Stimulated activated CD4-positive, alpha-beta T cell treated with anti-CD3 and anti-CD28 coated beads, Interleukin-15, amount 100 ng/mL, for 1 hour (primary cell): Measurements from ENCODE around the gene TDRKH.
A peak's percentile ranks its signal among the peaks of the same experiment; 100 is the strongest.

Source experiments
- DNase-seq, 2 donors: peaks; one replicate each; pipeline ENCODE4 v3.0.0-alpha.2; 2020; ENCODE audit warnings: low read depth in 1 of 2, low spot score in 1 of 2

Gene TDRKH

DNA sequence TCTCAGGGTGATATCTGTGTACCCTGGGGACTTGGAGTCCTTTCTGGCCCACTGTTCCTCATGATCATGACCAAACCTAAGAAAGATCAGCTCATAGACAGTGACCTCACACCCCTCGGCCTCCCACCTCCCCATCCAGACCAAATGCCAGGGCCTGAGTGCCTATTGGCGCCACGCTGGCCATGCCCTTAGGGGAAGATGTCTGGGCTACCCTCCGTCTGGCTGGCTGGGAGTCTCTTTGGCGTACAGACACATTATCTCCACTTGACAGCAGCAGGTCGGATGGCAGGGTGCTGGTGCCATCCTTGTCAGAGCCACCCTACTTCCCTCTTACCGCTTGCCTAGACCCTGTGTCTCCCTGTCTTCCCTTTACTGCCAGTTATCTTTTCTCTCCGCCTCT is 32.9 kb upstream of the TDRKH start:
- DNase-seq: no peak

DNA sequence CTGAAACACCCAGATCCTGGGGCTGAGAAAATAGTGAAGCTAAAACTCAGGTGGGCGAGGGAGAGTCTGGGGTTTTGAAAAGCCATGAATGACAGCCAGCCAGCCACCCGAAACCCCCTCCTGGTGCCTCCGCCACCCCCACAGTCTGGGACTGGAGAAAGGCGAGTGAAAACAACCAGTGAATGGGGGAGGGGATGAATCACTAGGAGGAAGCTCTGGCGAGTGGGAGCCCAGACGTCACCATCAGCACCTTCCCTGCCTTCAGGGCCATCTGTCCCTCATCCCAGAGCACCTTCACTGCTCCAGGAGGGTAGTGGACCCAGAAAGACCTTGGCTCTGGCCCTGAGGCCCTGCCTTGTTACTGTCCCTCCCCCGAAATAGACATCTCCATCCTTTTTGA is 32.1 kb upstream of the TDRKH start:
- peak in 1 of 2 donors; percentile 43 for DNase-seq

GRCh38 chr1:151820940-151821339 is 30.6 kb upstream of the TDRKH start:
- DNase-seq: no peak

DNA sequence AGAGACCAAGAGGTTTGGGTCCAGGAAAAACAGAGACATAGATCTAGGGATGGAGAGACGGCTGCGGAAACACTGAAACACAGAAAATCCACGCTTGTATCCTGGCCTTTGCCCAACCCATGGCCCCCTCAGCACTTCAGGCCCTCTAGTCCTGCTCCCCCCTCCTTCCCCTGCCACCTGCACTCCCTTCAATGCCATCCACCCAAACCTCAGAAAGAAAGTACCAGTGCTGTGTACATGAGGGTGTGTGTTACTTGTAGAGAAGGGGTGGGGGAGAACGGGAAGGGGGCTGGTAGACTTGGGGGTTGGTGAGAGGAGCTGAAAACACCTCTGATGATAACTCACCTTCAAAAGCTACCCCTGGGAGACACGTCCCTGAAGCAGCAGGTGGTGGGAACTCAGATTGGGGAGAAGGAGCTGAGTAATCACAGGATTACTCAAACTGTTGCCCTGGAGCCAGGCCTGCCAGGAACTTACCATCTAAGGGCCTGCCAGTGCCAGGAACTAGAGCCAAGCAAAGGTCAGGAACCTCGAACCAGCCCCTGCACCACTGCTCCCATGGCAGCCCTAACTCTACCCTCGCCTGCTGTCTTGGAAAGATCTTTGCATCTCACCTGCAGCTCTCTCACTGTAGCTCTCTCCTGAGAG is 29.8 kb upstream of the TDRKH start:
- no peak for DNase-seq

- DNase-seq: no peak
Observed at GRCh38 chr1:151819227-151819835, 29.0 kb upstream of the TDRKH start.

DNA sequence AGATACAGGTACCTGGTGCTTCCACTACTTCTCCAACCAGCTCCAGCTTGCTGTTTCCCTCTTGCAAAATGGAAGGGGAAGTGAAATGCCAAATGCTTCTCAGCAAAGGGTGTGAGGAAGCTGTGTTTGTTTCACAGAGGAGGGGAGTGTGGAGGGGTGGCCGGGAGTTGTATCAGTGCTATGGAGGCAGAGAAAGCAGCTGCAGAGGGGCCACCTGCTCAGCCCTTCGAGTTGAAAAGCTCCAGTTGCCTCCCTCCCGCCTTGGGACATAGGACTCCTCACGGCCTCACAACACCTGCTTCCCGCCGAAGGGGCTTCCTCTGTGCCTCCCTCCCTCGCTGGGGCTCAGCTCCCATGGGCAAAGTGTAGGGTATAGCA is 27.0 kb upstream of the TDRKH start:
- no peak for DNase-seq

- no peak for DNase-seq
Observed at GRCh38 chr1:151816548-151817352, 26.4 kb upstream of the TDRKH start.

GRCh38 chr1:151815716-151816327 is 25.5 kb upstream of the TDRKH start:
- DNase-seq: no peak

DNA sequence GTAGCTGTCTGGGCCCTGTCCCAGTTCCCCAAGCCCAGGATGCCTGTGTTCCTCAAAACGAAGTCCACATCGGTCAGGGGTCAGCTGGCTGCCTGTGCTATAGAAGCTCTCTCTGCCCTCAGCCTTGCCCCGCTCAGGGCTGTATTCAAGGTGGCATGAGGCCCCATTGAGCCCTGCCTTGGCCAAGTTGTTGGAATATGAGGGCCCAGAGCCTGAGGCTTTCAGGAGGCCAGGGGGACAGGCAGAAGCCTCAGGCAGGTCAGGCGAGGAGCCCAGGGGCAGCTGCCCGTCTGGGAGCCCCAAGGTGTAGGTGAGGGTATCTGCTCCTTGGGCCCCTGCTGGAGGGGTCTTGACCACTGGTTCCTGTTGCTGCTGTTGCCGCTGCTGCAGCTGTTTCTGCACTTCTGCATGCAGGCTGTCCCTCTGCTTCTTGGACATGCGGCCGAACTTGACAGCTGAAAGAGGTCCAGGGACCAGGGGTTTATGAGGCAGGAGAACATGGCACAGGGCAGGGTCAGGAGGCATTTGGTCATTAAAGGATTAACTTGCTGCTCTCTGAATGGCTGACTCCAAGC is 24.8 kb upstream of the TDRKH start:
- DNase-seq: no peak

- no peak for DNase-seq
Observed at GRCh38 chr1:151814426-151814825, 24.1 kb upstream of the TDRKH start.

DNA sequence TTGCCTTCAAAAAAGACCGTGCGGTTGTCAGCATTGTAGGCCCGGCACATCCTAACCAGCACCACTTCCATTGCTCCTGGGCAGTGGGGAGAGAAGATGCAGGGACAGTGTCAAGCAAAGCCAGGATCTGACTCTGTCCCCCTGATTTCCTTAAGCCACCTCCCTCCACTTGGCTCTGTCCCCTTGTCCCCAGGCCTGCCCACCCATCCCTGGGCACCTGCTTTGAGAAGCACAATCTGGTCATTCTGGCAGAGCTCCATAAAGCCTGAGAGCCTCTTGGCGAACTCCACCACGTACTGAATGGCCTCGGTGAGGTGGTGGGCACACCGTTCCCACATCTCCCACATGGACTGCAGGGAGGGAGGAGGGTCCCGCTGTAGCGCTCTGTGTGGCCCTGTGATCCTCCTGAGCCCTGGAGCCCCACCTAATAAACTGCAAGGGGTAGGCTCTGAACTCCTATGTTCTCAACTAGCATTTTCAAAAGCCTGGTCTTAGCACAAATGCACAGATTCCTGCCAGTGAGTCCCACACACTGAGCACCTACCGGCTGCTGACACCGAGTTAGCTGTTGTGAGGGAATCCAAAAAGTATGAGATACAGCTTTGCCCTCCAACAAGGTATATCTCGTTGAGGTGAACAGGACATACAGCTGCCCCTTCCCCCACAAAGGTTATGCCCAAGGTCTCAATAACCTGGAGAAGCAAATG is 23.1 kb upstream of the TDRKH start:
- no peak for DNase-seq

DNA sequence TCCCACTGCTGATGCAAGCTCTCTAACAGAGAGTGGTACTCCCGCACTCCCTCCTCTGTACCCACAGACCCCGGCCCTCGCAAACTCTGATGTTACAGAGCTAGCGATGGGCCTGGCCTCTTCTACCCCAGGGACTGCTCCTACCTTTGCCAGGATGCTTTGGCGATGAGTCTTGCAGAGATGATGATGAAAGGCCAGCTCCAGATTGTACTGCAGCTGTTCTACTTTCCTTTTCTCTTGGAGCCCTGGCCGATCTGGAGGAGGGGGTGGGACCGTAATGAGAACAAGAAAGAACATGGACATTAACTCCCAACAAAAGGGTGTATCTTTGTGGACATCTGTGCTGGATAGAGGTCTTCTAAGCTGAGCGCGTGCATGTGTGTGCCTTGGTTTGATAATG is 20.9 kb upstream of the TDRKH start:
- no peak for DNase-seq

DNA sequence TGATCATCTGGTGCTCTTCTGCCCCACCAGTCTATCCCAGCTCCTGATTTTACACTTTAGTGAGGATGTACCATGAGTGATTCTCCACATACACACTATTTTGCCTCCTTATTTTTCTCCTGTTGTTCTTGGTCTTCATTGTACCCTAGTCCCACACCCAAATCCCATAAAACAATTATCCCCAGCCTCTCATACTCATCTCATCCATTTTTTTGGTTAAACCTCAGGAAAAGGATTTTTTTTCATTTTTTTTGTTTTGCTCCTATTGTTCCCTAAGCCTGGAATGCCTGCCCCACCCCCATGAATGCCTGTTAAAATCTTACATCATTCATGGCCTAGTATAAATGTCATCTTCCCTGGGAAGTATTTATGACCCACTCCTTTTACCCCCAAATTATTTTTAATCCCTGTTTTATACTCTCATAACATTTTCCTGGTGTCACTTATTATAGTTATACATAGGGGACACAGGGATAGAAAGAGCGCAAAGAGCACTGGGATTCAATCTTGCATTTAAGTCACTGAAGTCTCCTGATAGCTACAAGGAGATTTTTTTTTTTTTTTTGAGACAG is 19.8 kb upstream of the TDRKH start:
- DNase-seq: no peak

DNA sequence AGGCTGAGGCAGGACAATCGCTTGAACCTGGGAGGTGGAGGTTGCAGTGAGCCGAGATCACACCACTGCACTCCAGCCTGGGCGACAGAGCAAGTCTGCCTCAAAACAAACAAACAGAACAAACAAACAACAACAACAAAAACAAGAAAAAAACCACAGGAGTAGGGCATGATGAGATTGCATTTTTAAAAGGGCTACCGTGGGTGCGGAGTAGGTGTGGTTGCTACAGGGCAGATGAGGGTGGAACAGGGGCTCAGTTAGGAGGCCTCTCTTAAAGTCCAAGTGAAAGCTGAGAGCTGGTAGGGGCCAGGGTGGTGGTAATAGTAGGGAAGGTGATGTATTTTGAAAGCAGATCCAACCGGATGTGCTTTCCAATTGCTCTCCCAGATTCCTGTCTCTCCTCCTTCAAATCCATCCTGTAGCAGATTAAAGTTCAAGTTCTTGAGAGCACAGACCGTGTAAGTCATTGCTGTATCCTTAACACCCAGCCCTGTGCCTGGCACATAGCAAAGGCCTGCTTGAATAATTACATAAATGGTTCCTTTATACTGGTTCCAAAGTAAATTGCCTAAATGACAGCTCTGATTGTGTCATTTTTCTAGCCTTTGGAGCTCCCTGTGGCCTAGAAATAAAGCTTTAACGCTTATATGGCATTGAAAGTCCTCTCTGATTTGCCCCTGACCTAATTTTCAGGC is 19.1 kb upstream of the TDRKH start:
- no peak for DNase-seq

GRCh38 chr1:151807766-151808165 is 17.5 kb upstream of the TDRKH start:
- DNase-seq: no peak

DNA sequence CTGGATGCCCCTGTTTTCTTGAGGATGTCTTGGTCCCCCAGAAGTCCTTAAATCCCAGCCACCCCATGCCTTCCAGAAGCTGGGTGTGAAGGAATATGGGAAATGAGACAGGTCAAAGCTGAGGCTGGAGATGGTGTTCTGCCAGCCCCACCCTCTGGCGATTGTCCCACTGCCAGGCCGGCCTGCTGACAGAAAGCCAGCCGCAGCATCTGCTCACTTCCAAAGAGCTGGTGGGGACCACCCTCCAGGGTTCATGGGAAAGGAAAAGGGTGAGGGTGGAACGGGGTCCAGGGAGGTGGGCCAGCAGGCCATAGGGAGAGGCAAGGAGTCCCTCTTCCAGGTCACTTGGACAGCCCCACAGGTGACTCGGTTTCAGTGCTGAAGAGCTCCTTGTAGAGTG is 16.8 kb upstream of the TDRKH start:
- DNase-seq: no peak

- no peak for DNase-seq
Observed at GRCh38 chr1:151806170-151806569, 15.9 kb upstream of the TDRKH start.

- no peak for DNase-seq
Observed at GRCh38 chr1:151805066-151805820, 14.9 kb upstream of the TDRKH start, which contains the start of gene LINGO4. TSS of gene LINGO4 (minus strand) at chr1:151805419. CDS start at chr1:151802704, 2,715 bp downstream.

- DNase-seq: no peak
Observed at GRCh38 chr1:151803915-151804314, 13.6 kb upstream of the TDRKH start.
